HL-60 (cell line): ENCODE data around the gene PHF14.

Source experiments
- CTCF ChIP-seq: IDR thresholded peaks from one replicate; pipeline ENCODE4 v1.5.1; 2011; ENCODE audit warnings: low read length, control low read depth, inconsistent platforms; ENCODE audit not compliant: insufficient read depth
- POLR2AphosphoS5 ChIP-seq: IDR thresholded peaks from 2 replicates; pipeline ENCODE4 v1.6.1; 2012; ENCODE audit warnings: low read depth

GRCh38 chr7:11006291-11006690, 32.6 kb downstream of the PHF14 start:
- TF ChIP-seq CTCF (no peak), POLR2AphosphoS5 (no peak)
